Left renal pelvis (tissue), 4 donors: Measurements from ENCODE around the gene TMF1. TPM values are rescaled to one million over a fixed set of nuclear protein-coding genes. Genes with fewer than 3 reads are reported as not detected.

Experiments
- DNase-seq, 4 donors: peaks; one replicate each; pipeline ENCODE4 v3.0.0-alpha.2; 2013; ENCODE audit warnings: low read depth in 4 of 4, low spot score in 3 of 4
- polyA plus RNA-seq, 4 donors: library from polyadenylated mRNA; unstranded; fragments of 120-200 nt; gene quantifications; one replicate each; pipeline ENCODE4 v1.2.1, GENCODE V29; 2013; ENCODE audit not compliant: insufficient read length in 4 of 4

Gene TMF1
- polyA plus RNA-seq, 4 donors, result 37.5 to 51.6 (median 45.9) TPM

DNA sequence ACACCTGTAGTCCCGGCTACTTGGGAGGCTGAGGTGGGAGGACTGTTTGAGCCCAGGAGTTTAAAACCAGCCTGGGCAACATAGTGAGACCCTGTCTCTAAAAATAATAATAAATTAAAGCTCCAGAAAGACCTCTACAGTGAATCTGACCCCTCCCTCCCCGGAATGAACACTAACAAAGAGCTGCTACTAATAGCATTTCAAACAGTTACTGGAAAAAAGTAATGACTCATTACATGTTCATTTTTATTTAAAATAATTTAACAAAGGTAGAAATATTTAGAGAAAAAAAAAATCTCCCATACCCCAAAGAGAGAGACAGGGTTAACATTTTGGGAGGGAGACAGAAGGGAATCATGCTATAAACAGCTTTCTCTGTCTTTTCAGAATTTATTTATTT lies 30.2 kb upstream of the TMF1 start:
- DNase-seq, result no peak

DNA sequence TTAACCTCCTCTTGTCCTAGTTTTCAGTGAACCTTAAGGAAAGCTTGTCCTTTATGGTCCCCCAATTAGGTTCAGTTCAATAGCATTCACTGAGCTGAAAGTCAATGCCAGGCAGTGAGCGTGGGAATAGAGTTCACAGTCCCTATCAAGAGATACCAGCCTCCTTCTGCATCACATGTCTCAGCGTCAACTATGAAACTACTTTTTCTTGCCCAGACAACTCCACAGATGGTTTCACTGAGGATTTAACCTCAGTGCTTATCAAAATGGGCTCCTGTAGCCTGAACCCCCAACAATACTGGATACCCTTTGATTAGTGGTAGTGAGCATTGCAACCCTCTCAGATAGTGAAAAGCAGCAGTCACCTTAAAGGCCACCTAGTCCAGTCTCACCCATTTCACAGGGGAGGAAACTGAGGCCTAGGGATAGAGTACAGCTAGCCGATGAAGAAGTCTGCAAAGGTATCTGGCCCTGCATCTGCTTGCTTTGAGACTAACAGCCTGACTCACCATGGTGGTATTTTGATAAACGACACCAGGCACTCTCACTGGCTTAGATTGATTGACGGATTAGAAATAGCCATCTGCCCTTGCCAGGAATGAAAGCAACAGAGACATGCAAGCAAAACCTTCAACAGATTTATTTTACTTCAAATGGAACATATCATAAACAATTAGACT lies 29.6 kb upstream of the TMF1 start:
- no peak for DNase-seq

- DNase-seq, result peak in 3 of 4 donors; percentile 70 to 74 (median 72)
Observed at GRCh38 chr3:69080233-69080920, 28.2 kb upstream of the TMF1 start, which contains the start of gene UBA3. Gene UBA3 (minus strand): TSS chr3:69080365. CDS start chr3:69080353, 12 bp downstream.

DNA sequence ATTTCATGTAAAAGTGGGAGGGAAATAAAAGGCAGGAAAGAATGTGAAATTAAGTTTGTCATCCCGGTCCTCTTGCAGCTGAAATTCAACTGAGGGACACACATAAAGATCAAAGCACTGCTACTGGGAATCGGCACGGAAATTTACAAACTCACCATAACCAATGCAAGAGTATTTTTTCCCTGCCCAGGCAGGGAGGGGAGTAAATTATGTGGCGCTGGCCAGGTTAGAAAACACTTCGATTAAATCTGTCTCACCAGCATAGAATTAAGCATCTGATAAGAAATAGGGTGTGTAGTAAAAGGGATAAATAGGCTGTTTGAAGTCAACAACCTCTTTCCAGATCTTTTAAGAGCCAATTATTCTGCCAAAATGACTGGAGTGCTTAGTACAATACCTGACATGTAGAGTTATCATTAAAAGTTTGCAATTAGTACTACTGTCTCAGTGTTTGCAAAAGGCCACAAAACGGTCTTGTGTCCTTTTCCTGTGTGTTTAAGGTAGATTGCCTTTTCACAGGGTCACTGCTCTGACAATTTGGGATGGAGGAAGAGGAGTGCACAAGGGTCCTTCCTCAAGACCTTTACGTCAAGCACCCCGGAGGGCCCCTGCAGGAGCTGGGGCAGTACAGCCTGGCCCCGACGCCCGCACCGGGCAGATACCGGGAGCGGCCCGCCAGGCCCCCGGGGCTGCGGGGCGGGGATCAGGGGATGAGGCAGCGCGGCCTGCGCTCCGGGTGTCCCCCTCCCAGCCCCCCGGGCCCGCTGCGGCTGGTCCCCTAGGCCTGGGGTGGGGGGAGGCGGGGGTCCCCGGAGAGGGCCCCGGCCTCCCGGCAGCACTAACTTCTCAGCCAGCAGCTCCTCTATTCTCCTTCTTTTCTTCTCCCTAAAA lies 27.4 kb upstream of the TMF1 start:
- no peak for DNase-seq

DNA sequence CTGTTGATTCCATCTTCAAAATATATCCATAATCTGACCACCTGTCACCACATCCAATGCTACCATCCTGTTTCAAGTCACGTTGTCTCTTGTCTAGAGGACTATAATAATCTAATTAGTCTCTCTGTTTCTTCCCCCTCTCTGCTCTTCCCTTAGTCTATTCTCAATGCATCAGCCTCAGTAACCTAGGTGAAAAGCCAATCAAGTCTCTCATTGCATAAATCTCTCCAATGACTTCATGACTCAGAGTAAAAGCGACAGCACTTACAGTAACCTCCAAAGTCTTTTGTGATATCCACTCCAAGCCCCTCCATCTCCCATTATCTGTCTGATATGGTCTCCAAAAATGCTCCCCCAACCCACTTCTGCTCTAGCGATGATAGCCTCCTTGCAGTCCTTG lies 20.8 kb upstream of the TMF1 start:
- DNase-seq, result no peak

DNA sequence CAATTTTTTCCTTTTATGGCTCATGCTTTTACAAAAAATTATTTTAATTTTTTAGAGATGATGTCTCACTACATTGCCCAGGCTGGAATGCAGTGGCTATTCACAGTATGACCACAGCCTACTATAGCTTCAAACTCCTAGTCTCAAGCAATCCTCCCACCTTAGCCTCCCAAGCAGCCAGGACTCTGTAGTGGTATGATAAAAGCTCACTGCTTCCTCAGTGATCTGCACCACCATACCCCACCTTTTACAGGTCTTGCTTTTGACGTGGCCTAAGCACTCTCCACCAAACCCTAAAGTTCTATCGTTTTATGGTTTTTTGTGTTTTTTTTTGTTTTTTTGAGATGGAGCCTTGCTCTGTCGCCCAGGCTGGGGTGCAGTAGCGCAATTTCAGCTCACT lies 14.0 kb upstream of the TMF1 start:
- DNase-seq, result no peak

DNA sequence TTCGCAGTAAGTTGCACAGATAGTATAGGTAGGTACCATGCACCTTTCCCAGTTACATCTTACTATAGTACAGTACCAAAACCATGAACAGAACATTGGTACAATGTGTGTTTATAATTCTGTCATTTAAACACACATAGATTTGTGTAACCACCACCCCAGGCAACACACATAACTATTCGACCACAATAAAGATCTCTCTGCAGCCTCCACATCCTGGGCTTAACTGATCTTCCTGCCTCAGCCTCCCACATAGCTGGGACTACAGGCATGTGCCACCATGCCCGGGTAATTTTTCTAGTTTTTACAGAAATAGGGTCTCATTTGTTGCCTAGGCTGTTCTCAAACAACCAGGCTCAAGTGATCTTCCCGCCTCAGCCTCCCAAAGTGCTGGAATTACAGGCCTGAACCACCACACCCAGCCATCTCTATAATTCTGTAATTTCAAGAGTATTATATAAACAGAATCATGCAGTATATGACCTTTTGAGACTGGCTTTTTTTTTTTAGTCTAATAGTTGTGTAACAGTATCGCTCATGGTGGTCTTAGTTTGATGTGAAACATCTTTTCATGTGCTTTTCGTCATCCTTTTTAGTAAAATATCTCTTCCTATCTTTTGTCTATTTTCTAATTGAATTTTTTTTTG lies 13.3 kb upstream of the TMF1 start:
- DNase-seq, result no peak

DNA sequence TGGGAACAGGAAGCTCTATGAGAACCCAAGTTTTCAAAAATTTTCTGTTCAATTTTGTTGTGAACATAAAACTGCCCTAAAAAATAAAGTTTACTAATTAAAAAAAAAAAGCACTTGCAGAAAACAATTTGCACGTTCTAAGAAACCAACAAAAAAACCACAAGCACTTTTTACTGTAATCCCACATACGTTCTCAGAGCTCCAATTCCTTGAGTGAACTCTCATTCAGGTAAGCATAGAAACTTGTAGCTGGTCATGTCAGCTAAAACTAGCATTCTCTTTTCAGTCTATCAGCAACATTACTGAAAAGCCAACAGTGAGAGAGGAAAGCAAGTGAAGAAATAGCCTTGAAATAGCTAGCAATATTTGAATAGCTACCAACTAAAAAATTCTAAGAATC lies 11.5 kb upstream of the TMF1 start:
- no peak for DNase-seq

DNA sequence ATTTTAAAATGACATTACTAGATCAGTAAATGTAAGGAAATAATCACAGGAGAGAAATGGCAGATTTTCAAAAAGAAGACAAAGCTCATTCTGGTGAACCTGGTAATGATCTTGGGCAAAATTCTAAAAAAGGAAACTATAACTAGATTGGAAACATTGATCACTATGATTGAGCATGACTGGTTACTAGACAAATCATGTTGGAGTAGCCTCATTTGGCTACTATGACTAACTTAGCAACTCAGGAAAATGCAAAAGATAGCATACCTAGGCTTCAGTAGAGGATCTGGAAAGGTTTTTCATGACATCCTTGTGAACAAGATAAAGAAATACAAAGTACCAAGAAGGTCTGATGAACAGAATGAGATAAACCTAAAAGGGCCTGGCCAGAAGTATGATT lies 7.6 kb upstream of the TMF1 start:
- no peak for DNase-seq

- DNase-seq, result no peak
Observed at GRCh38 chr3:69058947-69059224, 6.8 kb upstream of the TMF1 start.

GRCh38 chr3:69058180-69058946 lies 6.2 kb upstream of the TMF1 start:
- no peak for DNase-seq

DNA sequence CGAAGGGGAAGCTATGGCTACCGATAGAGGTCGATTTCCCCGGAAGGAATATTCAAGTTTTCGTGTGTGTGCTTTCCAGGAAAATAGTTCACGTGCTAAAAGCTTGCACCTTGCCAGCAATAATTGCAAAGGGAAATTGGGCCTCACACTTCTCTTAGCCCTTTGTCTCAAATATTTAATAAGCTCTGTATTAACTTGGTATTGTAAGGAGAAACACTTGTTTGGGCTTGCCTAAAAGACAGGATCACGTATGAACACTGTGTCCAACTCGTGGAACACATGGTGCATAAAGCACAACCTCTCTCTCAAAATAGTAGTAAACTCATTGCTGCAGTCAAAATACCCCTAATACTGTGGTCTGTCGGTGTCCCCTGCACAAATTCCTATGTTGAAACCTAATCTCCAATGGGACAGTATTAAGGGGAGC lies 352 bp upstream of the TMF1 start:
- peak in 1 of 4 donors; percentile 14 for DNase-seq

- DNase-seq, result no peak
Observed at GRCh38 chr3:69048990-69049389, 3.1 kb downstream of the TMF1 start.

- no peak for DNase-seq
Observed at GRCh38 chr3:69044608-69045007, 7.5 kb downstream of the TMF1 start.

- DNase-seq, result no peak
Observed at GRCh38 chr3:69033470-69033869, 18.7 kb downstream of the TMF1 start.

GRCh38 chr3:69032737-69033136 lies 19.4 kb downstream of the TMF1 start:
- no peak for DNase-seq

- DNase-seq, result no peak
Observed at GRCh38 chr3:69032142-69032541, 20.0 kb downstream of the TMF1 start.

DNA sequence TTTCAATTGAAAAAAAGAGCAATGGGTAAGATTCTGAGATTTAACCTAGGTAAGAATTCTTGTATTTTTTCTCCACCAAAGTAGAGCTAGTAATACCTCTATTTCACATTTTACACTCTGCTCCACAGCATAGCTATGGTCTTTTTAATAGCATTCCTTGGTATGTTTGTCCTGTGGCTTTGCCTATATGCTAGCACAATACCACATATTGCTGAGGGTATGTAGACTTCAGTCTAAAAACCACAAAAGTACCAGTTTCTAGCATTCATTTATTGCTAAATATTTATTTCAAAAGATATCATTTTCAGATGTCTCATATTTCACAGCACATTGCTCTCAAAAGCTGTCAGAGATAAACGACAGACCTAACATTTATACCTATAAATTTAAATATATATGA lies 20.5 kb downstream of the TMF1 start:
- DNase-seq, result no peak

DNA sequence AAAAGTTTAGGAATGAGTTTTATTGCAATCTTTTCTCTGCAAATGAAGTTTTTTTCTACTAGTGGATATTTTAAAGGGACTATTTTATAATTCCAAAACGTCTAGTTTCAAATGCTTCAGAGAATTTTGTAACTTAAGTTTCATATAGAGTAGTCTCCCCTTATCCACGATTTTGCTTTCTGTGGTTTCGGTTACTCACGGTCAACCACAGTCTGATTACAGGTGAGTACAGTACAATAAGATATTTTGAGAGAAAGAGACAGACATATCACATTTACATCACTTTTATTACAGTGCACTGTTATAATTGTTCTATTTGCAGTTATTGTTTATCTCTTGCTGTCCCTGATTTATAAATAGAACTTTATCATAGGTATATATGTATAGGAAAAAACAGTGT lies 31.3 kb downstream of the TMF1 start:
- no peak for DNase-seq

DNA sequence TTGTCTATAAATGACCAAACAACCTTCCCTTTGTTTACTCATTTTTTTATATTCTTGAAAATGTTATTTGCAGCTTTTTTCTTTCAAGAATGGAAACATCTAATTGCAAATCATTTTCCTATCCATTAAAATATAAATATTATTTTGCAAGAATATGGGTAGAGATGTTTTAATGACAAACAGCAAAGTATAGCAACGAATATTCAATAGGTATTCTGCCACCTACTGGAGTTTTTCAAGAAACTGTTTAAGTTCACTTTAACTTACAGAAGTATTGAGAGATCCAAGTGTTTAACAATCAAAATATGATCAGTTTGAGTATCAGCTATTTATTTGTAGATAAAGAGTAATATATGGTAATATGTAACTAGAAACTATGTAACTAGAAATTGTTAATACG lies 31.7 kb downstream of the TMF1 start:
- no peak for DNase-seq
